ENCODE measurements around the gene YPEL1.

DNA sequence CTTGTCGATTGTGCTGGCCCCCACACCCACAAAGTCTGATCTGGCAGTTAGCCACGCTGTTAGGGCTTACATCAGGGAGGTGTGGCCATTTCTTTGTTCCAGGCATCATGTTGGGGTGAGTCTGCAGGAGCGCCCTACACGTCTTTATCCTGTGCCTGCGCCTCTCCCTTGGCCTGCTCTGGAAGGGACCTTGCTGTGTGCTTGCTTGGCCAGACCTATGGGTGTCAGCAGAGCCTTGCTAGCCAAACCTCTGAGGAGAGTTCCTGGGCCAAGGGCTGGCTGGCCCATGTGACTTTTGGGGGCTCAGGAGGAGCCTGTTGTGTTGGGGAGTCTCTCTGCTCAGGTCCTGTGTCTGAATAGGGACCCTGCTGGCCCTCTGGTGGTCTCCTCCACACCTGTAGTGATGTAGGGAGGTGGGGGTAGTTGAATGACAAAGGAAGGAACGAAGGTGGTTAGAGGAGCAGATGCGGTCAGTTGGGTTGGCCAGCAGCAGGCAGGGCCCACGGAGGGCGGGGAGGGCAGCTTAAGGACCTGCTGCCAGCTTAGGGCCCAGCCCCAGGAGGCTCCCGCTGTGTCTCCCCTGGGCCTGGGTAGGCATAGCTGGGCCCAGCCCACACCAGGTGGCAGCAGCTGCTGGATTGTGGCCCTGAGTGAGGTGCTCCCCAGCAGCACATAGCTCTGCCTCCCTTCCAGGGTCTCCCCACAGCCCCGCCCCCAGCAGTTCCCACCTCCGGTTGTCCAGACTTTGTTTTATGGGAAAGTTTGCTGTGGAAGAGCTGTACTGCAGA, 61.9 kb downstream of the YPEL1 start:
- TF ChIP-seq POLR2A (IDR thresholded peaks at IDR 0.05) (no peak), CTCF (IDR thresholded peaks at IDR 0.05) (no peak)
